Measurements from ENCODE around the gene ALS2CL.

Gene ALS2CL

GRCh38 chr3:46716461-46717441 lies 23.3 kb upstream of the ALS2CL start:
- DNase-seq = no peak

- no peak for DNase-seq
These were observed 22.2 kb upstream of the ALS2CL start for GRCh38 chr3:46715507-46716175.

- no peak for DNase-seq
These were observed 21.4 kb upstream of the ALS2CL start for GRCh38 chr3:46714728-46715506.

- peak; percentile 41 for DNase-seq
These were observed 20.5 kb upstream of the ALS2CL start for GRCh38 chr3:46713898-46714552.

- DNase-seq = no peak
These were observed 19.8 kb upstream of the ALS2CL start for GRCh38 chr3:46713050-46713897.

- DNase-seq = peak; percentile 27
These were observed 18.9 kb upstream of the ALS2CL start for GRCh38 chr3:46712191-46713049.

- DNase-seq = peak; percentile 17
These were observed 18.3 kb upstream of the ALS2CL start for GRCh38 chr3:46711760-46712159.

GRCh38 chr3:46711305-46711704 lies 17.8 kb upstream of the ALS2CL start:
- peak; percentile 29 for DNase-seq

- DNase-seq = peak; percentile 23
These were observed 17.3 kb upstream of the ALS2CL start for GRCh38 chr3:46710671-46711295.

- DNase-seq = no peak
These were observed 16.8 kb upstream of the ALS2CL start for GRCh38 chr3:46710229-46710628.

- DNase-seq = no peak
These were observed 16.2 kb upstream of the ALS2CL start for GRCh38 chr3:46709721-46710120.

- DNase-seq = peak; percentile 39
These were observed 15.7 kb upstream of the ALS2CL start for GRCh38 chr3:46709157-46709654.

- DNase-seq = peak; percentile 37
These were observed 15.1 kb upstream of the ALS2CL start for GRCh38 chr3:46708401-46709156.

GRCh38 chr3:46707601-46708011 lies 14.1 kb upstream of the ALS2CL start:
- DNase-seq = peak; percentile 40

- DNase-seq = peak; percentile 36
These were observed 13.5 kb upstream of the ALS2CL start for GRCh38 chr3:46706771-46707582.

GRCh38 chr3:46705751-46706552 lies 12.5 kb upstream of the ALS2CL start:
- DNase-seq = peak; percentile 65

- peak; percentile 86 for DNase-seq
These were observed 11.6 kb upstream of the ALS2CL start for GRCh38 chr3:46705022-46705530.

Data from right forelimb (tissue), 1 donor.